ENCODE data around the gene LAMB4.

DNA sequence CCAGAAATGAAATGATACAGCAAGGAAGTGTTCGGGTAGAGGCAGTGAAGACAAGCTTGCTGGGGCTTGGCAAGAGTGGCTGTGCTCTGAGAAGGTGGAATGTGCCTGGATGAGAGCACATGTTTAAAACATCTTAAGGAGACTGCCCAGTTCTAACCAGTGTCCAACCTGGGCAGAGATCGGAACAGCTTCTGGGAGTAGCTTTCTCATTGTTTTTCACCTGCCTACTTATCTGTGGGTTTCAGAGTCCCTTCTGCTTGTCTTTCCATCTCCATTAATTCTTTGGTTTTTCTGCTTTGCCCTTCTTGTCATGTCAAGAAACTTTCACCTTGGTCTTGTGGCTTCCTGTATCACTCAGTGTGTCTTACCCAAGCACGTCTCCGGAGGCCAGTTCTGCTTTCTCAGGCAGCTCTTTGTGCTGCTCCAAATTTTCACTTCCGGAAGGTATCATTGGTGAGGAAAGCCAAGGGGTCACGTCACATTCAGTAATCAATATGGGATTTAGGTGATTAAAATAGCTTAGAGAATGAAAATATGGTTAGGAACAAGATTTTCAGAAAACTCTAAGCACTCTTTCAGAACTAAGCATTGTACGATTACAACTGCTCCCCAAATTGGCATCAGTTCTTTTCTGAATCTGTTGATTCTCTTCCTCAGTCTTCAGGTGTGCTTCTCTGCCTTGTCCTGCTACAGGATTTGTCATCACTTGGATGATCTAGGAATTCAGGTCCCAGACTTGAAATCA lies 5.5 kb upstream of the LAMB4 start:
- TF ChIP-seq, protein P1, sequence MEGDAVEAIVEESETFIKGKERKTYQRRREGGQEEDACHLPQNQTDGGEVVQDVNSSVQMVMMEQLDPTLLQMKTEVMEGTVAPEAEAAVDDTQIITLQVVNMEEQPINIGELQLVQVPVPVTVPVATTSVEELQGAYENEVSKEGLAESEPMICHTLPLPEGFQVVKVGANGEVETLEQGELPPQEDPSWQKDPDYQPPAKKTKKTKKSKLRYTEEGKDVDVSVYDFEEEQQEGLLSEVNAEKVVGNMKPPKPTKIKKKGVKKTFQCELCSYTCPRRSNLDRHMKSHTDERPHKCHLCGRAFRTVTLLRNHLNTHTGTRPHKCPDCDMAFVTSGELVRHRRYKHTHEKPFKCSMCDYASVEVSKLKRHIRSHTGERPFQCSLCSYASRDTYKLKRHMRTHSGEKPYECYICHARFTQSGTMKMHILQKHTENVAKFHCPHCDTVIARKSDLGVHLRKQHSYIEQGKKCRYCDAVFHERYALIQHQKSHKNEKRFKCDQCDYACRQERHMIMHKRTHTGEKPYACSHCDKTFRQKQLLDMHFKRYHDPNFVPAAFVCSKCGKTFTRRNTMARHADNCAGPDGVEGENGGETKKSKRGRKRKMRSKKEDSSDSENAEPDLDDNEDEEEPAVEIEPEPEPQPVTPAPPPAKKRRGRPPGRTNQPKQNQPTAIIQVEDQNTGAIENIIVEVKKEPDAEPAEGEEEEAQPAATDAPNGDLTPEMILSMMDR (IDR thresholded peaks at IDR 0.05; ENCODE audit: low read depth, low read length), result no peak
- TF ChIP-seq, protein P2, sequence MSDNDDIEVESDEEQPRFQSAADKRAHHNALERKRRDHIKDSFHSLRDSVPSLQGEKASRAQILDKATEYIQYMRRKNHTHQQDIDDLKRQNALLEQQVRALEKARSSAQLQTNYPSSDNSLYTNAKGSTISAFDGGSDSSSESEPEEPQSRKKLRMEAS (IDR thresholded peaks at IDR 0.05; ENCODE audit: low read depth, low read length), result no peak

Measured in NB4 (cell line).